H1 (cell line): ENCODE measurements around the gene MAP6. TPM values are rescaled to one million over a fixed set of nuclear protein-coding genes. Genes with fewer than 3 reads are reported as not detected.

Experiments
- CTCF ChIA-PET: fragments of 300-600 bp; sonication (Branson Sonifier 250); formaldehyde crosslinking; loops from one replicate; lab custom pipeline; 2021; ENCODE audit not compliant: partially characterized antibody; lab: Charles Lee
- POLR2A ChIA-PET: fragments of 300-600 bp; sonication (Branson Sonifier 250); formaldehyde crosslinking; loops from one replicate; lab custom pipeline; 2021; ENCODE audit warnings: inconsistent platforms; ENCODE audit not compliant: partially characterized antibody; lab: Charles Lee
- DNase-seq, 2 experiments: peaks; one replicate each; pipeline versions ENCODE4 v3.0.0 to v3.0.0-alpha.2; 2010 to 2022; ENCODE audit warnings: low spot score in 2 of 2, low read depth in 1 of 2, mixed read lengths in 1 of 2
- FAIRE-seq: peaks from 2 replicates; lab custom pipeline; 2011; peaks lifted over from hg19 to GRCh38; lab: Jason Lieb, UNC
- H2AFZ ChIP-seq: 2 replicates; pipeline ENCODE4 v1.8.1; 2012; ENCODE audit warnings: low read length, inconsistent platforms
- H2AK5ac ChIP-seq: 2 replicates; pipeline ENCODE4 v1.6.1; 2013; ENCODE audit warnings: low read depth, low read length
- H2BK120ac ChIP-seq: replicated peaks from 2 replicates; pipeline ENCODE3; 2013; ENCODE audit warnings: low read depth, low read length, inconsistent platforms
- H2BK12ac ChIP-seq: 2 replicates; pipeline ENCODE4 v1.6.1; 2013; ENCODE audit warnings: low read depth, low read length
- H2BK15ac ChIP-seq: 2 replicates; pipeline ENCODE4 v1.6.1; 2013; ENCODE audit warnings: low read length
- H2BK20ac ChIP-seq: 2 replicates; pipeline ENCODE4 v1.6.1; 2013; ENCODE audit warnings: low read length
- H2BK5ac ChIP-seq: 2 replicates; pipeline ENCODE4 v1.6.1; 2013; ENCODE audit warnings: low read depth, low read length
- H3K14ac ChIP-seq: 2 replicates; pipeline ENCODE4 v1.6.1; 2013; ENCODE audit warnings: inconsistent platforms; ENCODE audit not compliant: insufficient read length
- H3K18ac ChIP-seq: 2 replicates; pipeline ENCODE4 v1.6.1; 2013; ENCODE audit warnings: low read length; ENCODE audit errors: extremely low read depth
- H3K23ac ChIP-seq: 2 replicates; pipeline ENCODE4 v1.6.1; 2013; ENCODE audit warnings: inconsistent platforms; ENCODE audit not compliant: insufficient read length
- H3K23me2 ChIP-seq: 2 replicates; pipeline ENCODE4 v1.6.1; 2013; ENCODE audit warnings: low read depth, low read length
- H3K27ac ChIP-seq: 2 replicates; pipeline ENCODE4 v1.6.1; 2011; ENCODE audit warnings: low read depth, low read length, inconsistent platforms
- H3K27me3 ChIP-seq, 4 experiments: replicated peaks in 1 of 4; 1 replicate in 1 of 4; 2 replicates in 3 of 4; pipeline versions ENCODE4 v1.6.1 to v1.8.1; 2011 to 2013; ENCODE audit warnings: low read length in 3 of 4, mild to moderate bottlenecking in 3 of 4, inconsistent platforms in 2 of 4, mixed read lengths in 2 of 4, moderate library complexity in 1 of 4; ENCODE audit not compliant: control insufficient read depth in 3 of 4, insufficient read depth in 3 of 4; ENCODE audit errors: extremely low read depth in 1 of 4
- H3K36me3 ChIP-seq, 4 experiments: 2 replicates each; pipeline versions ENCODE4 v1.6.1 to v1.8.1; 2011 to 2013; ENCODE audit warnings: mild to moderate bottlenecking in 4 of 4, low read length in 3 of 4, moderate library complexity in 2 of 4, control low read depth in 1 of 4, inconsistent platforms in 1 of 4; ENCODE audit not compliant: insufficient read depth in 4 of 4, control insufficient read depth in 2 of 4
- H3K4ac ChIP-seq: replicated peaks from 2 replicates; pipeline ENCODE3; 2013; ENCODE audit warnings: low read length, low read depth, mixed read lengths, inconsistent platforms; ENCODE audit not compliant: insufficient read length
- H3K4me1 ChIP-seq, 4 experiments: replicated peaks in 1 of 4; 1 replicate in 1 of 4; 2 replicates in 3 of 4; pipeline versions ENCODE4 v1.6.1 to v1.8.1; 2011 to 2013; ENCODE audit warnings: low read length in 3 of 4, inconsistent platforms in 2 of 4, mixed read lengths in 1 of 4; ENCODE audit not compliant: insufficient read depth in 4 of 4, control insufficient read depth in 3 of 4
- H3K4me2 ChIP-seq, 2 experiments: 2 replicates each; pipeline versions ENCODE4 v1.6.1 to v1.8.1; 2011 to 2013; ENCODE audit warnings: low read depth in 2 of 2, low read length in 2 of 2, control low read depth in 1 of 2, inconsistent platforms in 1 of 2, mild to moderate bottlenecking in 1 of 2; ENCODE audit not compliant: insufficient read depth in 1 of 2
- H3K4me3 ChIP-seq, 4 experiments: fragments of 200-600, 300-600 bp in 1 of 4; sonication (generic), shearing (Covaris generic), sonication (Bioruptor Twin) in 1 of 4; 2 replicates each; pipeline versions ENCODE4 v1.5.1 to v1.8.1; 2011 to 2016; ENCODE audit warnings: low read length in 4 of 4, low read depth in 3 of 4, control low read depth in 2 of 4, inconsistent platforms in 2 of 4, mild to moderate bottlenecking in 2 of 4, mixed read lengths in 1 of 4, moderate library complexity in 1 of 4; ENCODE audit not compliant: insufficient read depth in 2 of 4; ENCODE audit errors: extremely low read depth in 1 of 4
- H3K56ac ChIP-seq: replicated peaks from 2 replicates; pipeline ENCODE3; 2013; ENCODE audit warnings: low read depth, mild to moderate bottlenecking, mixed read lengths, low read length, inconsistent platforms; ENCODE audit not compliant: insufficient read length
- H3K79me1 ChIP-seq: 2 replicates; pipeline ENCODE4 v1.6.1; 2013; ENCODE audit warnings: low read depth, low read length, control low read depth
- H3K79me2 ChIP-seq, 2 experiments: 2 replicates each; pipeline versions ENCODE4 v1.6.1 to v1.8.1; 2012 to 2013; ENCODE audit warnings: low read length in 2 of 2, mild to moderate bottlenecking in 2 of 2, inconsistent platforms in 1 of 2; ENCODE audit not compliant: insufficient read depth in 2 of 2, control insufficient read depth in 1 of 2
- H3K9ac ChIP-seq, 4 experiments: replicated peaks in 1 of 4; 1 replicate in 1 of 4; 2 replicates in 3 of 4; pipeline versions ENCODE4 v1.6.1 to v1.8.1; 2011 to 2013; ENCODE audit warnings: low read depth in 3 of 4, low read length in 3 of 4, control low read depth in 2 of 4, mild to moderate bottlenecking in 2 of 4, moderate library complexity in 2 of 4, inconsistent platforms in 1 of 4; ENCODE audit errors: extremely low read depth in 1 of 4
- H3K9me3 ChIP-seq, 2 experiments: 2 replicates each; pipeline versions ENCODE4 v1.6.1 to v1.8.1; 2012 to 2013; ENCODE audit warnings: mild to moderate bottlenecking in 2 of 2, moderate library complexity in 2 of 2, control low read depth in 1 of 2, inconsistent platforms in 1 of 2, low read depth in 1 of 2, low read length in 1 of 2, mixed read lengths in 1 of 2; ENCODE audit not compliant: insufficient read depth in 2 of 2
- H4K20me1 ChIP-seq, 2 experiments: replicated peaks in 1 of 2; 2 replicates each; pipeline versions ENCODE3 to v1.8.1; 2011 to 2013; ENCODE audit warnings: inconsistent platforms in 2 of 2, low read length in 2 of 2, mild to moderate bottlenecking in 1 of 2; ENCODE audit not compliant: insufficient read depth in 2 of 2, control insufficient read depth in 1 of 2
- H4K5ac ChIP-seq: 2 replicates; pipeline ENCODE4 v1.6.1; 2013; ENCODE audit warnings: low read length, low read depth, mixed read lengths, inconsistent platforms; ENCODE audit not compliant: insufficient read length
- H4K8ac ChIP-seq: 2 replicates; pipeline ENCODE4 v1.8.0; 2013; ENCODE audit warnings: mild to moderate bottlenecking, moderate library complexity, low read length, inconsistent platforms; ENCODE audit not compliant: insufficient read depth; ENCODE audit errors: extremely low read depth
- H4K91ac ChIP-seq: replicated peaks from 2 replicates; pipeline ENCODE3; 2013; ENCODE audit warnings: low read length, mixed read lengths, inconsistent platforms; ENCODE audit not compliant: insufficient read length
- ASH2L ChIP-seq: fragments of 200-600, 300-600 bp; sonication (generic); IDR thresholded peaks from one replicate; pipeline ENCODE4 v1.7.1; 2017; ENCODE audit warnings: low read length
- CBX8 ChIP-seq: fragments of 300-800, 300-1000 bp; sonication (generic); IDR thresholded peaks from 2 replicates; pipeline ENCODE4 v1.7.1; 2016; ENCODE audit warnings: low read depth, low read length, borderline replicate concordance
- CHD1 ChIP-seq: IDR thresholded peaks from 2 replicates; pipeline ENCODE4 v1.6.1; 2012; ENCODE audit warnings: low read depth, low read length, improper control_type of control experiment
- CREB1 ChIP-seq: IDR thresholded peaks from 2 replicates; pipeline ENCODE4 v1.6.1; 2012; ENCODE audit warnings: inconsistent platforms
- CTBP2 ChIP-seq: IDR thresholded peaks from 2 replicates; pipeline ENCODE4 v1.7.0; 2011; ENCODE audit warnings: borderline replicate concordance, mild to moderate bottlenecking, moderate library complexity, mixed read lengths, low read length; ENCODE audit not compliant: insufficient read depth, insufficient read length
- KDM4A ChIP-seq: IDR thresholded peaks from one replicate; pipeline ENCODE4 v1.7.1; 2012; ENCODE audit warnings: low read depth, mild to moderate bottlenecking, moderate library complexity, low read length, inconsistent platforms; ENCODE audit not compliant: severe bottlenecking
- KDM5A ChIP-seq: fragments of 200-600 bp; IDR thresholded peaks from 2 replicates; pipeline ENCODE4 v1.7.1; 2012; ENCODE audit warnings: mild to moderate bottlenecking, low read length, inconsistent platforms, mixed read lengths
- SP4 ChIP-seq: IDR thresholded peaks from 2 replicates; pipeline ENCODE4 v1.6.1; 2012; ENCODE audit warnings: low read length, inconsistent platforms
- SRF ChIP-seq: IDR thresholded peaks from 2 replicates; pipeline ENCODE4 v1.6.1; 2011; ENCODE audit warnings: mild to moderate bottlenecking, low read depth, low read length, moderate library complexity
- TAF7 ChIP-seq: optimal IDR thresholded peaks from 2 replicates; pipeline ENCODE3; 2011; ENCODE audit warnings: low read depth, mild to moderate bottlenecking, inconsistent platforms, low read length, moderate library complexity, borderline replicate concordance
- YY1 ChIP-seq: IDR thresholded peaks from 2 replicates; pipeline ENCODE4 v1.6.1; 2011; ENCODE audit warnings: low read depth, mild to moderate bottlenecking, low read length
- WGBS, 2 experiments: shearing (Covaris generic) in 1 of 2; methylation state at CpG; one replicate each; pipeline versions ENCODE4 v1.1.6 to v1.1.7; 2013 to 2015; ENCODE audit warnings: low lambda C conversion rate in 2 of 2, mixed read lengths in 2 of 2, inconsistent platforms in 1 of 2, low coverage in 1 of 2, missing lambda C conversion rate in 1 of 2; ENCODE audit not compliant: insufficient replicate concordance in 2 of 2, insufficient coverage in 1 of 2, insufficient read length in 1 of 2; ENCODE audit errors: extremely low coverage in 1 of 2, missing lambda C conversion rate in 1 of 2; 5-methylcytosine and 5-hydroxymethylcytosine counted together
- polyA plus RNA-seq, 7 experiments: library from polyadenylated mRNA; depleted of rRNA in 3 of 7; stranded (reverse) in 5 of 7; unstranded in 2 of 7; fragments of >200 nt in 5 of 7; fragments of 200-250 nt in 2 of 7; gene quantifications; 1 replicate in 5 of 7; 2 replicates in 1 of 7; 4 replicates in 1 of 7; pipeline versions ENCODE4 v1.2.1 to v1.2.3, GENCODE V29; 2011 to 2013; ENCODE audit warnings: missing spikeins in 2 of 7, mixed read lengths in 2 of 7
- total RNA-seq: library from RNA; stranded (reverse); fragmentation: NEBNext Ultra II Directional; extraction: Animal tissue kit (Norgen Biotek cat#: 25700); gene quantifications from 2 replicates; pipeline ENCODE4 v1.2.1, GENCODE V29; 2021

MAP6 gene
- total and polyA plus RNA-seq, 2 of the 8 experiments (the other 6 are each of a cell fraction or from before 2014, with no cell fraction given) = 0.54 to 0.89 TPM

- Histone ChIP-seq H3K79me1 (no peaks in the 10 kb centered on the region; the same call in 1 of the 2 replicates), H3K27ac (no peak overlapping the region), H3K4me1 (peaks cover 2 to 17% (median 14%) of the 10 kb centered on the region in 4 experiments), H2BK12ac (no peak overlapping the region), H3K27me3 (no peaks in the 10 kb centered on the region), H3K79me2 (no peaks in the 10 kb centered on the region), H3K23ac (no peak overlapping the region), H3K14ac (no peak overlapping the region), H2BK15ac (no peak overlapping the region), H4K91ac (no peak overlapping the region), H2BK5ac (no peak overlapping the region), H3K4me3 (no peak overlapping the region), H2AFZ (no peak overlapping the region), H2BK20ac (no peak overlapping the region), H3K23me2 (peaks cover 3% of the 10 kb centered on the region; the same call in 1 of the 2 replicates), H4K20me1 (no peaks in the 10 kb centered on the region), H3K9ac (no peak overlapping the region), H3K56ac (no peak overlapping the region), H4K5ac (no peak overlapping the region), H4K8ac (no peak overlapping the region), H3K36me3 (no peaks in the 10 kb centered on the region), H3K18ac (no peak overlapping the region), H2AK5ac (no peak overlapping the region), H3K4me2 (no peak overlapping the region), H2BK120ac (no peak overlapping the region), H3K4ac (no peak overlapping the region), H3K9me3 (no peaks in the 10 kb centered on the region)
- TF ChIP-seq KDM5A = no peak
- TF ChIP-seq CREB1 = no peak
- no peak for TF ChIP-seq CTBP2
- TF ChIP-seq ASH2L = no peak
- no peak for TF ChIP-seq KDM4A
- no peak for TF ChIP-seq TAF7
- no peak for TF ChIP-seq SP4
- TF ChIP-seq CHD1 = no peak
- no peak for TF ChIP-seq YY1
- TF ChIP-seq SRF = no peak
- TF ChIP-seq CBX8 = no peak
- ChIA-PET POLR2A (interaction anchor here (0.7 to 35.1 kb wide), 2 partner anchors 13 to 22 kb away, joined by 3 to 1120 read pairs; partner anchors contain the start of gene SERPINH1), CTCF (interaction anchor here (1.4 to 9.3 kb wide), 7 partner anchors 9 to 124 kb away, joined by 4 to 74 read pairs (median 16); no protein-coding TSS in a partner anchor)
- WGBS, 2 experiments = 96% methylated on average over 8 of the region's 8 CpGs; no CpG with 5 or more reads in 1 of the 2 experiments
- DNase-seq = no peak
- no peak for FAIRE-seq
These were observed 83.6 kb downstream of the MAP6 start for GRCh38 chr11:75585293-75585670.
